ENCODE data around the gene XKR7.

The XKR7 gene

GRCh38 chr20:32007787-32008616 lies 40.1 kb downstream of the XKR7 start:
- H3K27ac ChIP-seq, result no peak overlapping the region
- TF ChIP-seq ZFX (IDR thresholded peaks at IDR 0.05; ENCODE audit: borderline replicate concordance) (no peak), CTCF (IDR thresholded peaks at IDR 0.05) (no peak)

GRCh38 chr20:32009564-32009963 lies 41.6 kb downstream of the XKR7 start:
- no peak overlapping the region for H3K27ac ChIP-seq
- no peak for TF ChIP-seq CTCF (IDR thresholded peaks at IDR 0.05)

- no peak for TF ChIP-seq ZFX (IDR thresholded peaks at IDR 0.05; ENCODE audit: borderline replicate concordance)
- TF ChIP-seq CTCF (IDR thresholded peaks at IDR 0.05), result no peak
Observed at GRCh38 chr20:32010101-32010500, 42.1 kb downstream of the XKR7 start, which contains the start of gene CCM2L. TSS of gene CCM2L (plus strand) at chr20:32010438. CDS start at chr20:32010455, 17 bp downstream.

GRCh38 chr20:32010666-32011065 lies 42.7 kb downstream of the XKR7 start:
- H3K27ac ChIP-seq, result no peak overlapping the region
- TF ChIP-seq ZFX (IDR thresholded peaks at IDR 0.05; ENCODE audit: borderline replicate concordance) (no peak), CTCF (IDR thresholded peaks at IDR 0.05) (no peak)

More at GRCh38 chr20:32010101-32010500, 42.1 kb downstream of the XKR7 start, which contains the start of gene CCM2L:
- no peak within 1 kb of the TSS for H3K27ac ChIP-seq

- TF ChIP-seq ZFX (IDR thresholded peaks at IDR 0.05; ENCODE audit: borderline replicate concordance), result no peak
- no peak for TF ChIP-seq CTCF (IDR thresholded peaks at IDR 0.05)
- no peak overlapping the region for H3K27ac ChIP-seq
Observed at GRCh38 chr20:32012159-32012688, 44.3 kb downstream of the XKR7 start.

GRCh38 chr20:32013326-32013725 lies 45.4 kb downstream of the XKR7 start:
- no peak overlapping the region for H3K27ac ChIP-seq

More at GRCh38 chr20:32013326-32013725, 45.4 kb downstream of the XKR7 start:
- TF ChIP-seq CTCF (IDR thresholded peaks at IDR 0.05) (no peak), ZFX (IDR thresholded peaks at IDR 0.05; ENCODE audit: borderline replicate concordance) (no peak)
